ENCODE measurements around the gene C11orf54. TPM values are rescaled to one million over a fixed set of nuclear protein-coding genes. Genes with fewer than 3 reads are reported as not detected.
A peak's percentile ranks its signal among the peaks of the same experiment; 100 is the strongest.

The C11orf54 gene
- total RNA-seq = 10 to 100 TPM; 27.7 to 46.7 (median 37.9) TPM

DNA sequence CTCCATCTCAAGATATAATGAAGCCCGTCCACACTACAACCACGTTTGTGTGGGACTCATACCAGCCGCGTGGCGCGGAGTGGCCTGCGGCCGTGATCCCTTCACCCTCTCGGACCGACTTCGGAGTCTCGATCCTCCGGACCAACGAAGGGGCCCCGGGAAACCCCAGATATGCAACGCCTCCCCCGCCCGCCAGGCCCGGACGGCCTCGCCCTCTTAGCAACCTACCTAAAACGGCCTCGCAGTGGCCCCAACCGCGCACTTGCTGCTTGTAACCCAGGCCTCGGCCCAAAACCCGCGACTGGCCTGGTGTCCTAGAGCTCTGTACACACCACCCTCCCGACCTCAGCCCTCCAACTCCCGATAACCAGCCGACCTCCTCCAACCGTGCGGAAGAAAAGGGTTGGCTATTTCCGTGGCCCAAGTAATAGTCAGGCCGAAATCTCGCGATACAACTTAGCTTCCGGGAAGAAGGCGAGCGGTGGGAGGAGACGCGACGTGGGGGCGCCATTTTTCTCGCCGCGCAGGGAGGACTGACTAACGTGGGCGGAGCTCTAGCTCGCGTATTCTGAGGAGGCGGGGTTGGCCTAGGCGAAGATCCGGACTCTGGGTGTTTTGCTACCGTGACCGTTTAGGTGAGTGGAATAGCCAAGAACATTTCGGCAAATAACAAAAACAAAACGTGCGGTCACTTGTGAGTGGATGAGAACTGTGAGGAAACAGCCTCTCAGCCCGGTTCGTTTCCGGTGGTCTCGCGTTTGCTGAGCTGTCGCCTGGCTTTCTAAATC lies at the start of gene C11orf54, which contains the start of gene TAF1D:
Gene C11orf54, plus strand, starts transcription at position 579 of the 788 bp plus-strand sequence. CDS start 5,722 bp downstream, outside the sequence.
Gene TAF1D, minus strand, starts transcription at position 402 of the 788 bp plus-strand sequence. CDS start 2,191 bp downstream, outside the sequence.
- intact Hi-C loops (cut with DNase I) = loop anchor here (2.0 kb wide), 1 partner anchor 44 kb away; the partner anchor contains the start of gene MED17
- under 1% methylated on average over 38 of the region's 65 CpGs for WGBS
- TF ChIP-seq EP300 (IDR thresholded peaks at IDR 0.05) = no peak
- peak; percentile 84 for TF ChIP-seq POLR2A (IDR thresholded peaks at IDR 0.05; ENCODE audit: low read depth)
- TF ChIP-seq, protein P1, sequence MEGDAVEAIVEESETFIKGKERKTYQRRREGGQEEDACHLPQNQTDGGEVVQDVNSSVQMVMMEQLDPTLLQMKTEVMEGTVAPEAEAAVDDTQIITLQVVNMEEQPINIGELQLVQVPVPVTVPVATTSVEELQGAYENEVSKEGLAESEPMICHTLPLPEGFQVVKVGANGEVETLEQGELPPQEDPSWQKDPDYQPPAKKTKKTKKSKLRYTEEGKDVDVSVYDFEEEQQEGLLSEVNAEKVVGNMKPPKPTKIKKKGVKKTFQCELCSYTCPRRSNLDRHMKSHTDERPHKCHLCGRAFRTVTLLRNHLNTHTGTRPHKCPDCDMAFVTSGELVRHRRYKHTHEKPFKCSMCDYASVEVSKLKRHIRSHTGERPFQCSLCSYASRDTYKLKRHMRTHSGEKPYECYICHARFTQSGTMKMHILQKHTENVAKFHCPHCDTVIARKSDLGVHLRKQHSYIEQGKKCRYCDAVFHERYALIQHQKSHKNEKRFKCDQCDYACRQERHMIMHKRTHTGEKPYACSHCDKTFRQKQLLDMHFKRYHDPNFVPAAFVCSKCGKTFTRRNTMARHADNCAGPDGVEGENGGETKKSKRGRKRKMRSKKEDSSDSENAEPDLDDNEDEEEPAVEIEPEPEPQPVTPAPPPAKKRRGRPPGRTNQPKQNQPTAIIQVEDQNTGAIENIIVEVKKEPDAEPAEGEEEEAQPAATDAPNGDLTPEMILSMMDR (IDR thresholded peaks at IDR 0.05) = peak in 2 of 3 experiments; percentile 1 to 5
- peak; percentile 91 to 96 for TF ChIP-seq POLR2AphosphoS5 (IDR thresholded peaks at IDR 0.05)
- Histone ChIP-seq H3K27me3 (no peaks in the 10 kb centered on the region), H3K27ac (replicated peaks in 1 of 4) (peak within 1 kb of the TSS; percentile 88 to 95 (median 94)), H3K4me1 (peaks cover 36 to 76% (median 67%) of the 10 kb centered on the region in 4 donors), H3K9me3 (no peaks in the 10 kb centered on the region), H3K36me3 (peaks cover 16 to 37% (median 27%) of the 10 kb centered on the region in 4 donors), H3K4me3 (peak within 1 kb of the TSS; percentile 70 to 88 (median 80))
- DNase-seq (ENCODE audit: extremely low spot score) = peak; percentile 99

DNA sequence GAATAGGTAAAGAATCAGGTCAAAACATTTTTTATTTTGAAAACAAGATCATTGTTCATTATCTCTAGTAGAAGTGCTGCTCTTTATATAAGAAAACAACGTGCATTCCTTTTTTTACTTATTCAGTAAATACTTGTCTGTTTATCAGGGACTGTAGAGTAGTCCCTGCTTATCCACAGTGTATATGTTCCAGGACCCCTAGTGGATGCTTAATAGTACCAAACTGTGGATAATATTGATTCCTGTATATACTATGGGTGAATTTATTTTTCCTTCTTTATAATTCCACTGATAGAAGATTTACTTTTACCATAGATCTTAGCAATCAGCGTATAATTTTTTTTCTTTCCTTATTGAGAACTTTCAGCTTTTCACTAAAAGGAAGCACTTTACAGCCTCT lies 47.4 kb upstream of the C11orf54 start:
- 90% methylated on average over 2 of the region's 2 CpGs for WGBS
- TF ChIP-seq, protein P1 (IDR thresholded peaks at IDR 0.05) = no peak
- TF ChIP-seq POLR2AphosphoS5 (IDR thresholded peaks at IDR 0.05) = no peak
- TF ChIP-seq POLR2A (IDR thresholded peaks at IDR 0.05; ENCODE audit: low read depth) = no peak
- TF ChIP-seq EP300 (IDR thresholded peaks at IDR 0.05) = no peak
- H3K4me1 ChIP-seq = no peaks in the 10 kb centered on the region
- H3K27ac ChIP-seq (replicated peaks in 1 of 4) = no peak overlapping the region
- intact Hi-C loops (cut with DNase I) = no loop called here
- peaks cover 49 to 96% (median 76%) of the 10 kb centered on the region in 4 donors for H3K36me3 ChIP-seq
- no peaks in the 10 kb centered on the region for H3K9me3 ChIP-seq
- no peaks in the 10 kb centered on the region for H3K27me3 ChIP-seq
- H3K4me3 ChIP-seq = no peak overlapping the region
- DNase-seq (ENCODE audit: extremely low spot score) = no peak

DNA sequence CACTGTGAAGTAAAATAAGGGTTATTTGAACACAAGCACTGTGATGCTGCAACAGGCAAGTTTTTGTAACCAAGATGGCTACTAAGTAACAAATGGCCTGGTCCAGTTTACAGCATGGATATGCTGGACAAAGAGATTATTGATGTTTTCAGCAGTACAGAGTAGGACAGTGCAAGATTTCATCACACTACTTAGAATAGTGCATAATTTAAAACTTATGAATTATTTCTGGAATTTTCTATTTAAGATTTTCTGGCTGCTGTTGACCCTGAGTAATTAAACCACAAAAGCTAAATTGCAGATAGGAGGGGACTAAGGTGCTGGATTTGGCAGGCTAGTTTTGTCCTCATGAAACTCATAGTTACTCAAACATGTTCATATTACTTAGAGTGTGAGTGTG lies 46.9 kb upstream of the C11orf54 start:
- Histone ChIP-seq H3K4me3 (no peak overlapping the region), H3K4me1 (no peaks in the 10 kb centered on the region), H3K9me3 (no peaks in the 10 kb centered on the region), H3K36me3 (peaks cover 49 to 96% (median 74%) of the 10 kb centered on the region in 4 donors), H3K27ac (replicated peaks in 1 of 4) (no peak overlapping the region), H3K27me3 (no peaks in the 10 kb centered on the region)
- no peak for DNase-seq (ENCODE audit: extremely low spot score)
- intact Hi-C loops (cut with DNase I) = no loop called here
- no peak for TF ChIP-seq POLR2AphosphoS5 (IDR thresholded peaks at IDR 0.05)
- TF ChIP-seq, protein P1 (IDR thresholded peaks at IDR 0.05) = no peak
- no peak for TF ChIP-seq EP300 (IDR thresholded peaks at IDR 0.05)
- no peak for TF ChIP-seq POLR2A (IDR thresholded peaks at IDR 0.05; ENCODE audit: low read depth)

DNA sequence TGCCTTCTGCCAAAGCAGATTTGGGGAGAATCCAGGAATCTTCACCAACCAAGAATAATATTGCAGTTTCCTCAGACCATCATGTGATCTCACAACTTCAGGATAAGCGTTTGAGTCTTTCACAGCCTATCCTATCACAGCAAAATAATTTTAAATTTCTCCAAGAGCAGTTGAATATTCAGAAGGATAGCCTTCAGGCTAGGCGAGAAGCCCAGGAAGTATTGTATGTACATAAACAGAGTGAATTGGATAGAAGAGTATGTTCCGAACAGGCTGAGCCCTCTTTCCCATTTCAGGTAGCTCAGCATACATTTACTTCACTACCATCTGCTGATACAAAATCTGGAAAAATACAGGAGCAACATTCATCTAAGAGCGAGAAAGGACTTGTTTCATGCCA lies 43.9 kb upstream of the C11orf54 start:
- H3K9me3 ChIP-seq = no peaks in the 10 kb centered on the region
- TF ChIP-seq, protein P1 (IDR thresholded peaks at IDR 0.05) = no peak
- TF ChIP-seq POLR2A (IDR thresholded peaks at IDR 0.05; ENCODE audit: low read depth) (no peak), EP300 (IDR thresholded peaks at IDR 0.05) (no peak), POLR2AphosphoS5 (IDR thresholded peaks at IDR 0.05) (no peak)
- WGBS = 94% methylated on average over 4 of the region's 4 CpGs

More for the DNA sequence above, 43.9 kb upstream of the C11orf54 start:
- Histone ChIP-seq H3K4me3 (no peak overlapping the region), H3K4me1 (no peaks in the 10 kb centered on the region), H3K27me3 (no peaks in the 10 kb centered on the region), H3K27ac (replicated peaks in 1 of 4) (no peak overlapping the region), H3K36me3 (peaks cover 42 to 92% (median 59%) of the 10 kb centered on the region in 4 donors)
- no peak for DNase-seq (ENCODE audit: extremely low spot score)
- intact Hi-C loops (cut with DNase I) = no loop called here

Data from esophagus muscularis mucosa (tissue), 4 donors.